ENCODE results near the gene S100A14. TPM values are rescaled to one million over a fixed set of nuclear protein-coding genes. Genes with fewer than 3 reads are reported as not detected.

S100A14 gene
- total RNA-seq, 1 experiment from 2014 or later, result not detected

DNA sequence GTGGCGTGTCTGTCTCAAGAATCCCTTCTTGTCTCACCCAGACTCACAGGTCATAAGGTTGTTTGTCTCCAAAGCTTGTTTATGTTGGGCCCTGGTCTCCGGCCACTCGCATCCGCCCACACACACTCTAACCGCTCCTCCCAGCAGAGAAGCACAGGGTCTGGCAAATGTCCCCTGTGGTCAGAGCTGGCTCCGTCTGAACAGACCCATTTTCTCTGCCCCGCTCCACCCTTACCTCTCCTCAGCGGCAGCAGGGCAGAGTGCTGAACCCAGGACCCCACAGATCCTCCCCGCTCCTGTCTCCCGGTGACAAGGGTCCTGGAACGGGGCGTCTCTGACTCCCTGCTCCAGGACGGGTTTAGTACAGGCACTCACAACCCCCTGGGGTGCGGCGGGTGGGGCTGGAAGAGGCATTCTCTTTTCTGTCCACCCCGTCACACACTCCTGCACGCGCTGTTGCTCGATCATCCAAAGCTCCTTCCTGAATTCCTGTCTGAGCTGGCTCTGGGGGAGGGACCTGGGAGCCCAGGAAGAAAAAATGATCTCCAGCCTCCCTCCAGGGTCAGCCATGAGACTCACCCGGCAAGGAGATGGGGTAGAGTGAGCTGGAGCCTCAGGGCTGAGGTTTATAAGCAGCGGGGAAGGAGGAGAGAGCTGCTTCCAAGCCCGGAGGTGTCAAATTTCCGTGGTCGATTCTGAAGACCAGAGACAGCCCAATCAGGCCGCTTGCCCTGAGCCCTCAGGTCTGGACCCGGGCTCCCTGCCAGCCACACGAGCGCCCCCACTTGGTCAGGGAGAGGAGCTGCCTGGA, 11.0 kb upstream of the S100A14 start, which contains the start of gene S100A13:
Gene S100A13, minus strand, starts transcription at position 602 of the 811 bp plus-strand sequence. CDS start 1,033 bp downstream, outside the sequence.
- peak; percentile 95 for DNase-seq (ENCODE audit: low read depth, low spot score)
- in situ Hi-C loops (cut with HindIII; ENCODE audit: low pct_unique_long_range_greater_than_20kb, low sequenced_read_pairs), result no loop called here

DNA sequence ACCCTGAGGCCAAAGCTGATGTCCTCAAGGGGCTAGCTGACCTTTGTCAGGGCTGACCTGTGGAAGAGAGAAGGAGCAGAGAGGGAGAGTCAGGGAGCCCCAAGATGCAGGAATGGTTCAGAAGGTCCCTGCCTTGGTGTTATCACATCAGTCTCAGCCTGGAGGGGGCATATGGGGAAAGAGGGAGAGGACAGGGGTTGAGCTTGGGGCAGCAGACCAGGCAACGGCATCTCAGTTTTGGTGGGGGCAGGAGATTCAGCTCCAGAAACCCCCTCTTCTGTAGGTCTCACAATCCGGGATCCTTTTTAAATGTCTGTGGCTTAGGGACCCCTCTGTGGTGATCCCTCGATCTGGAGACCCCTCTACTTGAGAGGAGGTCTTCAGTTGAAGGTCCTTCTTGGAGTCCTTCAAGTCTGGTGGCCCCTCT, 10.4 kb upstream of the S100A14 start:
- in situ Hi-C loops (cut with HindIII; ENCODE audit: low pct_unique_long_range_greater_than_20kb, low sequenced_read_pairs), result no loop called here
- no peak for DNase-seq (ENCODE audit: low read depth, low spot score)

DNA sequence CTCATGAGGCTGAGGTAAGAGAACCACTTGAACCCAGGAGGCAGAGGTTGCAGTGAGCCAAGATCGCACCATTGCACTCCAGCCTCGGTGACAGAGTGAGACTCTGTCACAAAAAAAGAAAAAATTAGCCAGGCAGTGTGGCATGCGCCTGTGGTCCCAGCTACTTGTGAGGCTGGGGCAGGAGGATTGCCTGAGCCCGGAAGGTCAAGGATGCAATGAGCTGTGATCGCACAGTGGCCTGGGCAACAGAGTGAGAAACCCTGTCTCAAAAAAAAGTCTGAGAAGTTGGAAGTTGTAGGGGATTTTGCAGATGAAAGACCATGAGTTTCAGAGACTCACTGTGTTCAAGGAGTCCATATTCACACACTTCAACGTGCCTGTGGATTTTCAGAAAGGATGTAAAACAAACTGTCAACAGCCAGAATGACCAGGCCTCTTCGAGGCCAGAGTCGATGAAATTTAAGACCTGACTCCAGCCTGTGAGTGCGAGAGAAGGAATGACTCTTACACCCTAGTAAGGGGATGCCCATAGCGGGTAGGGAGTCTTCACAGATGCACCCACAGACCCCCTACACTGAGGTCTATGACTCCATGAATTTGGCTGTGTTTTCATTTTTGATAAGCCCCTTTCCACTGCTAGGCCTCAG, 9.0 kb upstream of the S100A14 start:
- no peak for DNase-seq (ENCODE audit: low read depth, low spot score)
- in situ Hi-C loops (cut with HindIII; ENCODE audit: low pct_unique_long_range_greater_than_20kb, low sequenced_read_pairs), result no loop called here

GRCh38 chr1:153623101-153623500, 7.0 kb upstream of the S100A14 start:
- DNase-seq (ENCODE audit: low read depth, low spot score), result no peak
- in situ Hi-C loops (cut with HindIII; ENCODE audit: low pct_unique_long_range_greater_than_20kb, low sequenced_read_pairs), result no loop called here

DNA sequence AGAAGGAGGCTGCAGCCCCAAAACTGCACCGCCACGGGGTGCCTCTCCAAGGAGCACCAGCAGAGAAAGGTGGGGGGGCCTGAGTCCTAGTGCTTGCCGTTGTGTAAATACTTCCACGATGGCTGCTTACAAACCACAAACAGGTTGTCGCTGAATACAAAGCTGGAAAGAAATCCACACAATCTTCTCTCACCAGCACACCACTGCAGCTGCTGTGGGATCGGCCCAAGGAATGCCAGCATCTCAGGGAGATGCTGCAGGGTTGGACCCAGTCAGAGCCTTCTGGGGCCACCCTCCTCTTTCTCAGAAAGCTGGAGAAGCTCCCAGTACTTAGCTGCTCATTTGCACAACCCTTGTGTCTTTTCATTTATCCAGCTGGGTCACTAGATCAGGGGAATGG, 3.0 kb upstream of the S100A14 start:
- in situ Hi-C loops (cut with HindIII; ENCODE audit: low pct_unique_long_range_greater_than_20kb, low sequenced_read_pairs), result no loop called here
- no peak for DNase-seq (ENCODE audit: low read depth, low spot score)

DNA sequence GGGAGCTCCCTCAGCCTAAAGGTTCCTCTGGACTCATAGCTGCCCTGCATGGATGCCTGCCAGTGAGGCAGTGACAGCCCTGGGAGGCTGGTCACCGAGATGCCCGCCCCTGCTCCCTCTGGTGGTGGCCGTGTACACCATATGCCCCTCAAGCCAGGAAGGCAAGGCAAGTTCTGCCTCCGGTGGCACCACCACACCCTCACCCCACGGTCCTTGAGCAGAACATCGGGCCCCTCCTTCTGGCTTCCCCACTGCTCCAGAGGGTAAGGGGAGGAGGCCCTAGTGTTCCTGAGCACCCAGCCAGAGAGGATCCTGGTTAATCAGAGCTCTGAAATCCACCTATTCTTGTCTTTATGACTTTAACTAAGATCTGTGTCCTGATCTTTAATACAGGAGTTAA, 1.5 kb upstream of the S100A14 start:
- DNase-seq (ENCODE audit: low read depth, low spot score), result no peak
- in situ Hi-C loops (cut with HindIII; ENCODE audit: low pct_unique_long_range_greater_than_20kb, low sequenced_read_pairs), result no loop called here

DNA sequence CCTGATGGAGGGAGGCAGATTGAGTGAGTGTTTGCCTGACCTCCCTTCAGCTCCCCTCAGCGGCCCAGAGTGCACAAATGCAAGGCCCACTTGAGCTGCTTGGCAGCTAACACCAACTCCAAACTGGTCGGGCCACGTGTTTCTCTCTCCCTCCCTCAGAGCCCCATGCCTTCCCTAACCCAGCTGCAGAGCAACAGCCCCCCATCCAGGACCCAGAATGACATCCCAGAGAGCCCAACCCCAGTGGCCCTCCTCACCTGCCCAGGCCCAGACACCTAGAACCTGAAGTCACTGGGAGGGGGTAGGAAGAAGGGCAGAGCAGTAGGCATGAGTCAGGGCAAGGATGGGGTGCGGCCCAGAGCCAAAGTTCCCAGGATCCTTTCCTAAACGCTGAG, 789 bp upstream of the S100A14 start:
- DNase-seq (ENCODE audit: low read depth, low spot score), result no peak
- in situ Hi-C loops (cut with HindIII; ENCODE audit: low pct_unique_long_range_greater_than_20kb, low sequenced_read_pairs), result no loop called here

DNA sequence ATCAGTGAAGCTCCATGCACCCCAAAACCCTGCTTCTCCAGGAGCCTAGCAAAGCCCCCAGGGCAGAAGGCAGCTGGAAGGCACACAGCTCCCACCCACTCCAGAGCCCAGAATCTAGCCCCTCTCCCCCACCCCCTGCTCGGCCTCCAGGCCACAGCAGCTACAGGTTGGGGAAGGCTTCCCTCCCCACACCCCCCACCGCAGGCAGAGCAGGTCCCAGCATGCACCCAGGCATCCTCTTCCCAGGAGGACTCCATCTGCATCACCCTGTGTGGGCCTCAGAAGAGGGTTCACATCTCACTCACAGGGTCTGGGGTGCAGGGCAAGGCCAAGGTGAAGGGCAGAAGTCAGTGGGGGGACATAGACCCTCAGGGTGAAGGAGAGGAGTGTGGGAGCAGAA, 719 bp downstream of the S100A14 start:
- in situ Hi-C loops (cut with HindIII; ENCODE audit: low pct_unique_long_range_greater_than_20kb, low sequenced_read_pairs), result no loop called here
- DNase-seq (ENCODE audit: low read depth, low spot score), result no peak

DNA sequence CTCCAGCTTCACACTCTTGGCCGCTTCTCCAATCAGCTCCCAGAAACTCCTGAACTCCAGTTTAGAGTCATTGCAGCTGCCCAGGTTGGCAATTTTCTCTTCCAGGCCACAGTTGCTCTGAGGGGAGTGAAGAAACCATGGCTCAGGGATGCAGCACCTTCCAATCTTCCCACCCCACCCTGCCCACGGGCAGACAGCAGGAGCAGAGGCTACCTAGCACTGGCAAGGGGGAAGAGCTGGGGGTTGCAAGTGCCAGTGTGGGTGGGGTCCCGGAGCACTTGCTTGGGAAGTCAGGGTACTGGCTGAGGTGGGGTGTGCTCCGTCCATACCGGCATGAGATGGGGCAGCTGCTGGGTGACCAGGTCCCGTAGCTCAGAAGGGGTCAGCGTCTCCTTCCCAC, 1.2 kb downstream of the S100A14 start:
- in situ Hi-C loops (cut with HindIII; ENCODE audit: low pct_unique_long_range_greater_than_20kb, low sequenced_read_pairs), result no loop called here
- no peak for DNase-seq (ENCODE audit: low read depth, low spot score)

GRCh38 chr1:153614189-153614900, 1.8 kb downstream of the S100A14 start:
- in situ Hi-C loops (cut with HindIII; ENCODE audit: low pct_unique_long_range_greater_than_20kb, low sequenced_read_pairs), result no loop called here
- DNase-seq (ENCODE audit: low read depth, low spot score), result no peak

GRCh38 chr1:153613406-153613805, 2.7 kb downstream of the S100A14 start:
- no peak for DNase-seq (ENCODE audit: low read depth, low spot score)
- in situ Hi-C loops (cut with HindIII; ENCODE audit: low pct_unique_long_range_greater_than_20kb, low sequenced_read_pairs), result no loop called here

- DNase-seq (ENCODE audit: low read depth, low spot score), result no peak
- in situ Hi-C loops (cut with HindIII; ENCODE audit: low pct_unique_long_range_greater_than_20kb, low sequenced_read_pairs), result no loop called here
Observed at GRCh38 chr1:153612755-153613331, 3.3 kb downstream of the S100A14 start, which contains the start of gene S100A16. S100A16 (minus strand) TSS chr1:153613137; CDS start chr1:153608151, 4,986 bp downstream.

GRCh38 chr1:153612111-153612754, 3.9 kb downstream of the S100A14 start:
- in situ Hi-C loops (cut with HindIII; ENCODE audit: low pct_unique_long_range_greater_than_20kb, low sequenced_read_pairs), result no loop called here

GRCh38 chr1:153611356-153611755, 4.8 kb downstream of the S100A14 start:
- DNase-seq (ENCODE audit: low read depth, low spot score), result no peak
- in situ Hi-C loops (cut with HindIII; ENCODE audit: low pct_unique_long_range_greater_than_20kb, low sequenced_read_pairs), result no loop called here

More at GRCh38 chr1:153612111-153612754, 3.9 kb downstream of the S100A14 start:
- DNase-seq (ENCODE audit: low read depth, low spot score), result no peak

DNA sequence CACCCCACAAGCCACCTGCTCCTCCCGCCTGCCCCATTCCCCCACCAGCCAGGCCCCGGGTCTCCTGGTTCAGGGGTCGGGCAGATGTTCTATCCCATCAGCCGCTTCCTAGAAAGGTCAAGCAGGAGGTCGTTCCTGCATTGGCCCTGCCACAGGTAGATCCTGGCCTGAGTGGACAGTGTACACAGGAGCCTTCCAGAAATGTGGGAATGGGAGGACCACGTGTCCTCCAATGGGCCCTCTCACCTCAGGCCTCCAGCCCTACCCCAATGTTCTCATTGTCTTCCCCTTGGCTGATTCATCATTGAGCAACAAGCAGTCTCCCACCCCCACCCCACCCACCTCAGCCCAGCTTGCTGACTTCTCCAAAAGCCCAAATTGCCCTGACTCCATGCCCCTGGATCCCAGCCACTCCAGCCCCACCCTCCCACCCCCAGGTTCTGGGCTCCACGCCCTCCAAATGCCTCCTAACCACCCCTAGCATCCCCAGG, 5.3 kb downstream of the S100A14 start:
- in situ Hi-C loops (cut with HindIII; ENCODE audit: low pct_unique_long_range_greater_than_20kb, low sequenced_read_pairs), result no loop called here
- DNase-seq (ENCODE audit: low read depth, low spot score), result no peak

- no peak for DNase-seq (ENCODE audit: low read depth, low spot score)
- in situ Hi-C loops (cut with HindIII; ENCODE audit: low pct_unique_long_range_greater_than_20kb, low sequenced_read_pairs), result no loop called here
Observed at GRCh38 chr1:153610334-153610733, 5.8 kb downstream of the S100A14 start.

DNA sequence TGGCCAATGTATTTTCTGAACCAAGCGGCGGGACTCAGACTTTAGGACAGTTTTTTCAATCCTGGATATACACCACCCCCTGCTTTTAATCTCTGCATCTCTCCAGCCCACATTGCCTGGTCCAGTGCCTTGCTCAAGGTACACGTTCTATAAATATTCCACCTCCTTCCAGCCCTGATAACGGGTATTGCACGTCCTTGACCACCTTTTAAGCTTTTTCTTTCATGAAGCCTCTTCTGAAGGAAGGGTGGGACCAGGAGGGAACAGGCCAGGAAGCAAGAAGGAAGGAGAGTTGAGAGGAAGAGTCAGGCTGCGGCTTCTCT, 6.6 kb downstream of the S100A14 start:
- DNase-seq (ENCODE audit: low read depth, low spot score), result no peak
- in situ Hi-C loops (cut with HindIII; ENCODE audit: low pct_unique_long_range_greater_than_20kb, low sequenced_read_pairs), result no loop called here

Measured in SK-MEL-5 (cell line).